ENCODE data around the gene PIAS3. TPM values are rescaled to one million over a fixed set of nuclear protein-coding genes. Genes with fewer than 3 reads are reported as not detected.
A peak's percentile ranks its signal among the peaks of the same experiment; 100 is the strongest.

PIAS3 gene
- total RNA-seq, 1 donor from 2014 or later = 38.8 TPM

DNA sequence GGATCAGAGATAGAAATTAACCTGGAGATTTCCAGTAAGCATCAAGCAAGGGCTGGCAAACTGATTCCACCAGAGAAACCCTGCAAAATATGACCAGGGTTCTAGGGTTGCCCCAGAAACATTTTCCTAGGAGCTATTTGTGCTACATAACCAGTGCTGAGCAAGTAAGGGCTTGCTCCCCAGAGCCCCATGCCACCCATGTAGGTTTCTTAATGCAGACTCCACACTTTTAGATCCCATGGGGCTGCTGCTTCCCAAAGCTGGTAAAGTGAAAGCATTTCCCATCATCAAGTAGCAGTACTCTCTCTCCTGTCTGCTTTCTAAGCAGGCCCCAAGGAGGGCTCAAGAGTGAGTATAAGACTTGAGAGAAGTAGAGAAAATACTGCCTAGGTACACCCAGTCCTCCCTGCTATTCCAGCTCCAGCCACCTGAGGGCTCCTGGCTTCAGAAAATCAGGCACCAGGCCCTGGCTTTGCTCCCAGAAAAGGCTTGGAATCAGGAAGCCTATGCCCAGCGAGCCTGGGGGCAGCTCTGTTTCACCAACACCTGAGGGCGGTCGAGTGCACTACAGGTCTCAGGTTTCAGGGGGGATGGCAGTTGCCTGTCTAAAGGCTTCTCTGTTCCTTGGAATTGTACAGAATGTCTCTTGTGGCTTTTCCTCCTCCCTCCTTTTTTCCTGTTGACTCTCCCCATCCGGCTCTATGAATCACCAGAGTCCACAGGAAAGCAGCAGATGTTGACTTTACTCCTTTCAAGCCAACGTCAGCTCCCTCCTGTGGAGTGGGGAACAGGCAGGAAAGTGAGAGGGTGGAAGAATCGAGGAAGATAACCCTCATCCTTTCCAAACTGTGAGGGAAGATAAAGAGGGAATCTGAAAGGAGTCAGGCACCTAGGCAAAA lies 33.0 kb upstream of the PIAS3 start:
- H3K4me1 Mint-ChIP-seq (ENCODE audit: unreplicated experiment) = peaks cover 40% of the 10 kb centered on the region
- TF ChIP-seq, protein P1, sequence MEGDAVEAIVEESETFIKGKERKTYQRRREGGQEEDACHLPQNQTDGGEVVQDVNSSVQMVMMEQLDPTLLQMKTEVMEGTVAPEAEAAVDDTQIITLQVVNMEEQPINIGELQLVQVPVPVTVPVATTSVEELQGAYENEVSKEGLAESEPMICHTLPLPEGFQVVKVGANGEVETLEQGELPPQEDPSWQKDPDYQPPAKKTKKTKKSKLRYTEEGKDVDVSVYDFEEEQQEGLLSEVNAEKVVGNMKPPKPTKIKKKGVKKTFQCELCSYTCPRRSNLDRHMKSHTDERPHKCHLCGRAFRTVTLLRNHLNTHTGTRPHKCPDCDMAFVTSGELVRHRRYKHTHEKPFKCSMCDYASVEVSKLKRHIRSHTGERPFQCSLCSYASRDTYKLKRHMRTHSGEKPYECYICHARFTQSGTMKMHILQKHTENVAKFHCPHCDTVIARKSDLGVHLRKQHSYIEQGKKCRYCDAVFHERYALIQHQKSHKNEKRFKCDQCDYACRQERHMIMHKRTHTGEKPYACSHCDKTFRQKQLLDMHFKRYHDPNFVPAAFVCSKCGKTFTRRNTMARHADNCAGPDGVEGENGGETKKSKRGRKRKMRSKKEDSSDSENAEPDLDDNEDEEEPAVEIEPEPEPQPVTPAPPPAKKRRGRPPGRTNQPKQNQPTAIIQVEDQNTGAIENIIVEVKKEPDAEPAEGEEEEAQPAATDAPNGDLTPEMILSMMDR (IDR thresholded peaks at IDR 0.05; ENCODE audit: unreplicated experiment) = peak; percentile 87
- peak overlapping the region; percentile 66 for H3K4me3 Mint-ChIP-seq (ENCODE audit: unreplicated experiment)
- peaks cover 2% of the 10 kb centered on the region for H3K27me3 Mint-ChIP-seq (ENCODE audit: unreplicated experiment)
- DNase-seq (ENCODE audit: low spot score) = peak; percentile 97
- peak overlapping the region; percentile 99 for H3K27ac Mint-ChIP-seq (ENCODE audit: unreplicated experiment)
- H3K9me3 Mint-ChIP-seq (ENCODE audit: unreplicated experiment) = no peaks in the 10 kb centered on the region
- H3K36me3 Mint-ChIP-seq (ENCODE audit: low read depth, unreplicated experiment) = peaks cover 9% of the 10 kb centered on the region

DNA sequence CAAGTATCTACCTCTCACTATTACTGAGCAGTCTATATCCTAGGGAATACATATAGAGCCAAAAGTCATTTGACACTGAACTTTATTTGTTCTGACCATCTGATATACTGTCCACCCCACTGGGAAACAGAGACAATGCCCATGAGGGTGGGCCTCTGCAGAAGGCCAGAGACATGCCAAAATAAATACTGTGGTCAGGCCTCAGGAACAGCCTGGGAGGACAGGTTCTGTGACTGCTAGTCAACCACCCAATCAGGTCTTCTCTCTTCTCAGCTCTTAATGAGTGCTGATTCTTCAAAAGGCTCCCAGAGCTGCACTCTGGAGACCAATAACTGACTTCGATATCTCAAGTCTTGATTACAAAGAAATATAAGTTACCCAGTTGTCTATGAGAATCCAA lies 32.3 kb upstream of the PIAS3 start:
- Mint-ChIP-seq H3K4me1 (ENCODE audit: unreplicated experiment) (peaks cover 46% of the 10 kb centered on the region), H3K4me3 (ENCODE audit: unreplicated experiment) (no peak overlapping the region), H3K27ac (ENCODE audit: unreplicated experiment) (peak overlapping the region; percentile 43), H3K9me3 (ENCODE audit: unreplicated experiment) (no peaks in the 10 kb centered on the region), H3K36me3 (ENCODE audit: low read depth, unreplicated experiment) (peaks cover 5% of the 10 kb centered on the region), H3K27me3 (ENCODE audit: unreplicated experiment) (peaks cover 2% of the 10 kb centered on the region)
- DNase-seq (ENCODE audit: low spot score) = no peak
- TF ChIP-seq, protein P1 (IDR thresholded peaks at IDR 0.05; ENCODE audit: unreplicated experiment) = no peak

DNA sequence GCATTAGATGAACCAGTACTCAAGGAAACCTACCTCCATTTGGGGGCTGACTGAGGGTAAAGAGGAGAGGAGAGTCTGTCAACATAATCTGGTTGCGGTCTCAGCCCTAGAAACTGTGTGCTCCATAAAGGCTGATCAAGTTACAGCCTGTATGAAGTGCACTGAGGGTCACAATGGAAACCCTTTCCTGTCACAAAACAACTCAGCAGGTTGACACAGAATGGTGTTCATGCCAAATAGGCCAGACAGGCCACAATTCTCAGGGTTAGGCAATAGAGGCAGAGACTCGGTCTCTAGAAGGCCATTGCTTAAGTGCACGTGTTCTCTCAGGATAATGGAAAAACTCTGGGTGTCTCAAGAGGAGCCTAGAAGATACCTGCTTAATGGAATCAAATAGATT lies 30.8 kb upstream of the PIAS3 start:
- H3K36me3 Mint-ChIP-seq (ENCODE audit: low read depth, unreplicated experiment) = no peaks in the 10 kb centered on the region
- H3K9me3 Mint-ChIP-seq (ENCODE audit: unreplicated experiment) = no peaks in the 10 kb centered on the region
- TF ChIP-seq, protein P1 (IDR thresholded peaks at IDR 0.05; ENCODE audit: unreplicated experiment) = no peak
- no peak overlapping the region for H3K4me3 Mint-ChIP-seq (ENCODE audit: unreplicated experiment)
- H3K27me3 Mint-ChIP-seq (ENCODE audit: unreplicated experiment) = peaks cover 5% of the 10 kb centered on the region
- peaks cover 55% of the 10 kb centered on the region for H3K4me1 Mint-ChIP-seq (ENCODE audit: unreplicated experiment)
- no peak for DNase-seq (ENCODE audit: low spot score)
- no peak overlapping the region for H3K27ac Mint-ChIP-seq (ENCODE audit: unreplicated experiment)

DNA sequence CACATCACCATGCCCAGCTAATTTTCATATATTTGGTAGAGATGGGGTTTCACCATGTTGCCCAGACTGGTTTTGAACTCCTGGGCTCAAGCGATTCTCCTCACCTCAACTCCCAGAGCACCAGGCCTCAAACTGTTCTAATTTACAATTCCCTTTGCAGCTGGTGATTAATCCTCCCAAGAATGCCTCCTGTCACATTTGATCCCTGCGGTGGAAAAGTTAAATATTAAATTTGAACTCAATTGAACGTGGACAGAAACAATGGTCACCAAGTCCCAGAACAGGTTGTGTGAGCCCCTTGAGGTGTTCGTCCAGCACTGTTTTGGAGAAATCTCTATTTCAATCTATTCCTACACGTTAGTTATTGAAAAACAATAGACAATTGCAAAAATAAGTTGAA lies 28.8 kb upstream of the PIAS3 start:
- Mint-ChIP-seq H3K4me3 (ENCODE audit: unreplicated experiment) (no peak overlapping the region), H3K4me1 (ENCODE audit: unreplicated experiment) (peaks cover 42% of the 10 kb centered on the region), H3K36me3 (ENCODE audit: low read depth, unreplicated experiment) (no peaks in the 10 kb centered on the region), H3K27me3 (ENCODE audit: unreplicated experiment) (peaks cover 9% of the 10 kb centered on the region), H3K9me3 (ENCODE audit: unreplicated experiment) (no peaks in the 10 kb centered on the region), H3K27ac (ENCODE audit: unreplicated experiment) (no peak overlapping the region)
- TF ChIP-seq, protein P1 (IDR thresholded peaks at IDR 0.05; ENCODE audit: unreplicated experiment) = no peak
- no peak for DNase-seq (ENCODE audit: low spot score)

DNA sequence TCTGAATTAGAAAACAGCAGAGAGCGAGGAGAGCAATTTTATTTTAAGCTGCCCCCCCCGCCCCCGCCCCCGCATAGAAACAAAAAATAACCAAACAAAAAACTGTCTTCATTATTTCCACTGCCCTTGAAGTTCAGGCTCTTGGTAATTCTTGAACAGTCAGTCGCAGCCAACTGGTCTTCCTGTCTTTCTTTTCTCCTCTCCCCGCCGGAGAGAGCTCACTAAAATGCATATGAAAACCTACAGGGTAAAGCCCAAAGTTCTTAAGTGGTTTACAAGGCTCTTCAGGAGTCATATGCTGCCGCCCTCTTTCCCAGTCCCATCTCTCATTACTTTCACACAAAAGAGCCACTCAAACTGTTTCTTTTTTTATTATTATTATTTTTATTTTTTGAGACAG lies 27.9 kb upstream of the PIAS3 start:
- Mint-ChIP-seq H3K27me3 (ENCODE audit: unreplicated experiment) (peaks cover 9% of the 10 kb centered on the region), H3K4me3 (ENCODE audit: unreplicated experiment) (peak overlapping the region; percentile 80), H3K36me3 (ENCODE audit: low read depth, unreplicated experiment) (no peaks in the 10 kb centered on the region), H3K9me3 (ENCODE audit: unreplicated experiment) (no peaks in the 10 kb centered on the region), H3K27ac (ENCODE audit: unreplicated experiment) (peak overlapping the region; percentile 10), H3K4me1 (ENCODE audit: unreplicated experiment) (peaks cover 36% of the 10 kb centered on the region)
- TF ChIP-seq, protein P1 (IDR thresholded peaks at IDR 0.05; ENCODE audit: unreplicated experiment) = no peak
- no peak for DNase-seq (ENCODE audit: low spot score)
